GM18868 (cell line): Measurements from ENCODE around the gene MLN.

ENCODE experiments used
- ATAC-seq: cut with Tn5 transposase; IDR thresholded peaks from one replicate; pipeline ENCODE4 v1.9.1; 2021; ENCODE audit warnings: mild to moderate bottlenecking, moderate library complexity; ENCODE audit not compliant: unreplicated experiment

MLN gene

DNA sequence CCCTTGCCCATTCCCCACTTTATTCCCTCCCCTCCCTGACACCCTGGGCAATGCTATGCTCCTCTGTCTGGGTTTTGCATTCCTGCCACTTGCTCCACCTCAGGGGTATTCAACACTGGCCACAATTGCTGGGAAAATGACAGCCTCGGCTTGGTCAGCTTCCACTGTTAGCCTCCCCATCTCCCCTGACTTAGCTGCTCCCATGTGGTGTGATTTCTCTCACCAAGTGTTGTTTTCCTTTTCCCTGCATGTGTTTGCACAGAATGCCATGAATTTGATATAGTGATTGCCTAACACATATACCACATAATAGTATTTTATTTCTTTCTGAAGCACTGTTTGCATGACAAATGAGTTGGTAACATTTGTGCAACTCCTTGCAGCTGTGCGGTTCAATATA lies 13.4 kb downstream of the MLN start:
- ATAC-seq, result no peak

DNA sequence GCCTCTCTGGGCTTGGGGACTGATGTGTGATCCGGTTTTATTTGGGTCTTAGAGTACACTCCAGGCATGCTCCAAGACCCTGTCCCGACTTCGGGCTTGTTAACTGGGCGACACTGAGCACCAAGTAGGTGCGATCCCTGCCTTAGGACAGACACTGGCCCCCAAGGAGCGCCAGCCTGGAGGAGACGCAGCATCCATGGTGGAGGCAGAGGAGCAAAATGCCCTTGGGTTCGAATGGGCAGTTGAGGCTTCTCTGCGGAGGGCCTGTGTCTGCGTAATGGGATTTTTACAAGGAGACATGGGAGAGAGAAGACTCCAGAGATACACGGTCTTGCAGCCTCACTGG lies 14.3 kb downstream of the MLN start:
- ATAC-seq, result no peak

GRCh38 chr6:33788694-33789549 lies 14.9 kb downstream of the MLN start, which contains the start of gene LEMD2:
TSS of gene LEMD2 (minus strand) at chr6:33789130. CDS start at chr6:33789116, 14 bp downstream.
- ATAC-seq, result peak; percentile 90

DNA sequence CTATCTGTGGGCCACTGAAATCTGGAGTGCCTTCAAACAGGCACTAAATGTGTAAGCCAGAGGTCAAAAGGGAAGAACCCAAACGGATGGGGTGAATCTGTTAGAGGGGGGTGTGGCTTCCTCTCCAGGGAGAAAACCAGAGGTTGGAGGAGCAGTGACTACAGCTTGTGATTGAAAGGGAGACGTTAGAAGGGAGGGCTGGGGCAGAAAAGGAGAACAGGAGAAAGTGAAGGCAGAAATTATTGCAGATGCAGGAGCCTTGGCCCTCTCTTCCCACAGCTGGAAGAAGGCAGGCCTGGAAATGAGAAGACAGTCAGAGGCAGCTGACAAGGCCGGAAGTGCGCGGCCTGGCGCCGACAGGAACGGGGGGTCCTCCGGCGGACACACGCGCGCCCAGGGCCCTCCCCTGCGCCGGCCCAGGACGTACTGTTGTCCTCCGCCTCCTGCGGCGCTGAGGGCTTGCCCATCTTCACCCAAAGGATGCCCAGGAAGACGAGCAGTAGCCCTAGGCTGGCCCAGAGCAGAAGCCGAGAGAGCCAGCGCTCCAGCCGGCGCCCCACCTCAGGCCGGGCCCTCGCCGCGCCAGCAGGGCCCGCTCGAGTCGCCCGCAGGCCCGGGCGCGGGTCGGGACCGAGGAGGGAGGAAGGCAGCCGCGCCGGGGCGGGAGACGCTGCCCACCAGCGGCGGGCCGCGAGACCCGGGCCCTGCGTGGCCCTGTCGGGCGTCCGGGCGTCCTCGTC lies 15.7 kb downstream of the MLN start:
- ATAC-seq, result peak; percentile 33

GRCh38 chr6:33787346-33787953 lies 16.4 kb downstream of the MLN start:
- ATAC-seq, result no peak

GRCh38 chr6:33786736-33787135 lies 17.1 kb downstream of the MLN start:
- no peak for ATAC-seq

DNA sequence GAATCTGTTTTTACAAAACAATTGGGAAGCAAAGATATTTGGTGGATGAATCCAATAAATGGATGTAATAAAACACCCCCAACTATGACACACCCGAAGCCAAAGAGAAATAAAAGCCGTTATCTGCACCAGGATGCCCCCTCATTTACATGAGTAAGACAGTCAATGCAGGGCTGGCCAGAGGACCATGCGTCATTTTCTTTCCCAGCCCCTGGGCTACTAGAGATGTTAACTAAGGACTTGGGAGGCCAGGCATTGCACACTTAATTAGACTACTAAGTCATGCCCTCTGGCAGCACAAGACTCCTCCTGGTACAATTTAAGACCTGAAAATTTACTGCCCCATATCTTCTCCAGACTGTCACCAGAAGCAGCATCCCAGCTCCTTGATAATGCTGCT lies 18.0 kb downstream of the MLN start:
- no peak for ATAC-seq

GRCh38 chr6:33784787-33785186 lies 19.0 kb downstream of the MLN start:
- no peak for ATAC-seq

DNA sequence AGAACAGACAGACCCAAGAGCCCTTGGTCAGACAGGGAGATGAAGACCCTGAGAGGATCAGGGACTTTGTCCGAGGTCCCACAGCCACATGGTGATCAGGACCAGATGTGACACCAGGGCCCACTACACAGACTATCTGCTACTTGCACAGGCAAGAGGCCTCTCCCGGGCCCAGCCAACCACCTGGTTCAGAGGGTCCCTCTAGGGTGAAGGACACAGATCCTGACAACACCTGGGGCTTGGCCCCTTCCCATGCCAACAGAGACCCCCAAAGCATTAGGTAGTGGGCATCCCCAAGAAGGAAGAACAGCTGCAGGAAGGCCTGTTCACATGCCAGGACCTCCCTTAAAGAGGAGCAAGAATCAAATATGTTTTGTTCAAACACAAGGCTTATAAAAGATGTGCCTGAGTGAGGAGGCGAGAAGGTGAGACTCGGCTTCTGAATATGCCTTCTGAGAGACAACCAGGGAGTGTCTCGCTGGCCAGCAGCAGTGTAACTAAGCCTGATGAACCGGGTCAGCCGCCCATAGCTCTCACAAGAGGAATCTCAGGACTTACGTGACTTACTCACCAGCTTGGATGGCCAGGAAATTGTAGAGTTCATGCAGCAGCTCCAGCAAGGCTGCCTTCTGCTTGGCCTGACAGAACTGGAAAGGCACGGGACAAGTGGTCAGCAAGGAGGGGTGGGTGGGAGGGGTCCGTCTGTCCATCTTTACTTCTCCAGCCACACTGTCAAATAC lies 19.9 kb downstream of the MLN start:
- ATAC-seq, result no peak

GRCh38 chr6:33782561-33782960 lies 21.2 kb downstream of the MLN start:
- ATAC-seq, result no peak

- no peak for ATAC-seq
These were observed 22.4 kb downstream of the MLN start for GRCh38 chr6:33781131-33781975.

DNA sequence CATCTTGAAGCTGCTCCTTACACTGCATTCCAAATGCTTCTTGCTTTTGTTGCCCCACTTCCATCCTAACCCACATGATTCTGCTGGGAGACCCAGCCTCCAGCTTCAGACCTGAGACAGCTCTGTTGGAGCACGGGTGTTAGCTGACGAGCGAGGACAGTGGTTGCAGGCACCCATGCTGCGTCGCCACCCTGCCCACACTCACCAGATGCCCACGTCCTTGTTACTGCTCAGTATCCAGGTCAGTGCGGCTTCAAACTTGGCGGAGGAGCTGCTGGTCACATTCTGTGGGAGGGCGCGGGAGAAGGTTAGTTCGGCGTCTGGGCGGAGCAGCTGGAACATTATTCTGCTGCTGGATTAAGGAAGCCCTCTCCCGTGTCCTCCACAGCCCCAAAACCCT lies 23.9 kb downstream of the MLN start:
- ATAC-seq, result no peak

- no peak for ATAC-seq
These were observed 24.5 kb downstream of the MLN start for GRCh38 chr6:33779290-33779689.

- ATAC-seq, result no peak
These were observed 25.2 kb downstream of the MLN start for GRCh38 chr6:33778444-33779121.

DNA sequence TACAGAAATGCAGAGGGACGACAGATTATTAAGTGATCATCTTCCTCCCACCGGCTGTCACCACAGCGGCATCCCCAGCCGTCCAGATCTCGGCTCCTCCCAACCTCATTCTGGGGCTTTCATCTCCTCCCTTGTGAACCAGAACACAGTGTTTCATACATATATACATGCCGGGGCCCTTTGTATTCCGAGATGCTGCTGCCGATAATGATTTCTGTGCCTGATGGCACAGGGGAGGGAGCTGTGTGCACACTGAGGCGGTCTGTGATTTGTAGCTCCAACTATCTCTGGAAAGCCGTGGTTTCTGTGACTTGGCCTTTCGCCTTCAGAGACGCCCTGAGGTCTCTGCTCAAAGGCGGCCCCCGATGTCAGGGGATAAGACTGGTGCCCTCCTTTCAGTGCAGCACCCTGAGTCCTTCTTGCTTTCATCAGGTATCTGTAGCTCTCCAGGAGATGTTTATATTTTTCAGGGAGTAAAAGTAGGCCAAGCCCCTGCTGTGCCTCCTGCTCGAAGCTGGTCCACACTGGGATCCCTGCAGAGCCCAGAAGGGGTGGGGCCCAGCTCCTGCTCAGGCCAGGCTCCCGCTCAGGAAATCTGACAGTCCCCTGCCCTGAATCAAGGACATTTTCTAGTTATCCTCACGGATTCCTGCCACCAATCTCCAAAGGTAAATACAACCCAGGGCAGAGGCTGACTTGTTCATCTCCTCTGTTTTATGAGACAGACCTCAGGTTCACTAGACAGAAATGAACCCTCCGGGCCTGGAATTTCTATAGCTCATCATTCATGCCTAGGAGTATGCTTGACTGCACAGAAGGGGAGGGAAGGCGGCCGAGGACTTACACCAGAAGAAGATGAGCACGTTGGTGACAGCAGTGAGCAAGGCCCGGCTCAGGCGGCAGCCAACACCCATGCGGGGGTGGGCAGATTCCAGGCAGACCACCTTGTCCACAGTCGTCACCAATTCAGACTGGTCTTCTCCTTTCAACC lies 26.1 kb downstream of the MLN start:
- no peak for ATAC-seq

GRCh38 chr6:33776764-33777163 lies 27.0 kb downstream of the MLN start:
- ATAC-seq, result no peak

- ATAC-seq, result no peak
These were observed 27.6 kb downstream of the MLN start for GRCh38 chr6:33776186-33776585.

GRCh38 chr6:33774774-33775173 lies 29.0 kb downstream of the MLN start:
- ATAC-seq, result no peak
